Fibroblast of the aortic adventitia (primary cell): ENCODE measurements around the gene GOLPH3. TPM values are rescaled to one million over a fixed set of nuclear protein-coding genes. Genes with fewer than 3 reads are reported as not detected.

Source experiments
- DNase-seq: peaks from one replicate; pipeline ENCODE4 v3.0.0-alpha.2; 2010; ENCODE audit warnings: low read depth
- H3K4me3 ChIP-seq: 2 replicates; pipeline ENCODE4 v1.5.1; 2011; ENCODE audit warnings: low read depth, mild to moderate bottlenecking, control low read depth, low read length, moderate library complexity
- CTCF ChIP-seq: IDR thresholded peaks from 2 replicates; pipeline ENCODE4 v1.5.1; 2011; ENCODE audit warnings: mild to moderate bottlenecking, low read length, control low read depth, inconsistent platforms; ENCODE audit not compliant: insufficient read depth
- total RNA-seq: library from RNA; depleted of rRNA; stranded (reverse); fragments of >200 nt; gene quantifications from 2 replicates; pipeline ENCODE4 v1.2.3, GENCODE V29; 2012; ENCODE audit warnings: low replicate concordance

The GOLPH3 gene
- total RNA-seq, 1 donor = 104 TPM

- no peak for TF ChIP-seq CTCF
- DNase-seq = no peak
- no peak overlapping the region for H3K4me3 ChIP-seq
These were observed 73.3 kb downstream of the GOLPH3 start for GRCh38 chr5:32100691-32101302.

- H3K4me3 ChIP-seq = no peak overlapping the region
- TF ChIP-seq CTCF = no peak
- no peak for DNase-seq
These were observed 73.9 kb downstream of the GOLPH3 start for GRCh38 chr5:32100230-32100629.

DNA sequence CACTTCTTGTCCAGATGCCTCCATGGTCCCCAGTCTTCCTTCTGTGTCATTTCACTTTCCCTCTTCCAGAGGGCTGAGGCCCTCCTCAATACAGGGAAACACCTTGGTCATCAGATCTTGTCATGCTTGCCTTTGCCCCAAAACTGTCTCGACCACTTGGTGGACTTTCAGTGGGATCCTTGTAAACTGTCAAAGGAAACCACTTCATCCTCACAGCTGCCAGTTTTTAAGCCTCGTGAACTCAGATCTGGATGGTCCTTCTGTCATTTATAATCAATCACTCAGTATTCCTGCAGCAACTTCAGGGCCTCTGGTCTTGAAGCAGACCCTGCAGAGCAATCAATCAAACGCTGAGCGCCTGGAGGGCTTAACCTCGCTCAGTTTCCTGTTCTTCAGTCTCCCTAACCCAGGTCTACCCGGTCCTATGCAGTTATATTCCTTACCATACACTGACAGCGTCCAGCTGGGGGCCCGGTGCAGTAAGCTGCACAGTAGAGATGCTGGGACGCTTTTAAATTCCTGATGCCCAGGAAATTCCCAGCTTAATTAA, 74.6 kb downstream of the GOLPH3 start:
- no peak for DNase-seq
- TF ChIP-seq CTCF = no peak
- H3K4me3 ChIP-seq = no peak overlapping the region

- no peak for TF ChIP-seq CTCF
- no peak overlapping the region for H3K4me3 ChIP-seq
- DNase-seq = no peak
These were observed 75.2 kb downstream of the GOLPH3 start for GRCh38 chr5:32098890-32099310.

DNA sequence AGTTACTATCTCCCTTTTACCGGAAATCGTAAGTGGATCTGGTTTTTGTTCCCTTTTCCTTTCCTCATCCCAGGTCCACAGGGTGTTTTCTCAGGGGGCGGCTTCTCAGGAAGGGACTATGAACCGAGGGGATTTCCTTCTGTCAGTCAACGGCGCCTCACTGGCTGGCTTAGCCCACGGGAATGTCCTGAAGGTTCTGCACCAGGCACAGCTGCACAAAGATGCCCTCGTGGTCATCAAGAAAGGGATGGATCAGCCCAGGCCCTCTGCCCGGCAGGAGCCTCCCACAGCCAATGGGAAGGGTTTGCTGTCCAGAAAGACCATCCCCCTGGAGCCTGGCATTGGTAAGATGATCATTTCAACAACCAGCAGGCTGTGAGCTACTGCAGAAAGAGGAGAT, 75.8 kb downstream of the GOLPH3 start:
- no peak for TF ChIP-seq CTCF
- no peak overlapping the region for H3K4me3 ChIP-seq
- no peak for DNase-seq

GRCh38 chr5:32096891-32097595, 77.1 kb downstream of the GOLPH3 start:
- DNase-seq = no peak
- no peak for TF ChIP-seq CTCF
- H3K4me3 ChIP-seq = no peak overlapping the region
